CD4-positive, alpha-beta T cell treated with Interleukin-17A for 4 hours (primary cell): Measurements from ENCODE around the gene RAP1A.

Source experiments
- DNase-seq: peaks from one replicate; pipeline ENCODE4 v3.0.0-alpha.2; 2020; ENCODE audit warnings: mixed read lengths

The RAP1A gene

DNA sequence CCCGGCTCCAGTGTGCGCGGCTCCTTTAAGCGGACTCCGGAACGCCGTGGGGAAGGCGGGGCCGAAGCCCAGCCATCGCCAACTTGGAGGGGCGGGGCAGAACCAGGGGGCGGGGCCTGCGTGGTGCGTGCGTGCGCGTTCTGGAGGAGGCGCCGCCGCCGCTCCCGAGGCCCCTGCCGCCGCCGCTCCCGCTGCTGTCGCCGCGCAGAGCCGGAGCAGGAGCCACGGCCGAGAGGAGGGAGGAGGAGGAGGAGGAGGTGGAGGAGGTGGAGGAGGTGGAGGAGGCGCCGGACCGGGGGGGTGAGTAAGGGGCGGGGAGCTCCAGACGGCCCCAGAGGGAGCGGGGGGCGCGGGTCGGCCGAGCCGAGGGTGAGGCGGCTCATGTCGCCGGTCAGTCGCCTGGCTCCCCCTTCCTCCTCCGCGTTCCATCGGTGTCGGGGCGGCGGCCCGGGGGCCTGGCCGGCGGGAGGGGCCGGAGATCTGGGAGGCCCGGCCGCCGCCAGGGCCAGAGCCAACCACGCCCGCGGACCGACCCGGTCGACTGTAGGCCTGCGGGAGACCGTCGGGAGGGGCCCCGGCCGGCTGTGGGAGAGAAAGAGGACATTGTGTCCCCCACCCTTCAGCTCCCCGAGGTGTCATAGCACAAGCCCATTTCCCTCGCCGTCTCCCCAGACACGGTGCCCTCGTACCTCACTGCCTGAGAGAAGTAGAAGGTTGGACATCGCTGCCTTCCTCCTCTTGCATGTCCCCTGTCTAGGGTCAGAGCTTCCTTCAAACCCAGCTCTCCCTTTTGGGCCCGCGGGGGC lies at the start of gene RAP1A:
RAP1A (plus strand) TSS at position 155 of the 806 bp plus-strand sequence. CDS start 71,572 bp downstream, outside the sequence.
- peak; percentile 98 for DNase-seq

DNA sequence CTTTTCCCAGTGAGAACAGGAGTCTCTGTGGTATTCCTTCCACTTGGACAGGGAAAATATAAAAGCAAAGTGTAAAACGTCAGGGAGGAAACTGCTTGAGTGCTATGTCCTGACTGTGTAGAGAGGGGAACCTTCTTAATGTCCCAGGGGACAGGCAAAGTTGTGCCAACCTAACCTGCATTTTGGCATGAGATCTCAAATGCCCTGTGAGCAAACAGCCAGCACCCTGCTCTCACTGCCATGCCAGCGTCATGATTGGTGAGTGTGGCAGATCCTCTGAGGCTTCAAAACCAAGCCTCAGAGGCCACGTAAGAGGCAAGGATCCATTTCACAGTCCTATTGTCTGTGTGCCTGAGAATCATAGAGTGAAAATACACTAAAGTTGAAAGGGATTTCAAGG lies 49.7 kb upstream of the RAP1A start:
- DNase-seq = no peak

DNA sequence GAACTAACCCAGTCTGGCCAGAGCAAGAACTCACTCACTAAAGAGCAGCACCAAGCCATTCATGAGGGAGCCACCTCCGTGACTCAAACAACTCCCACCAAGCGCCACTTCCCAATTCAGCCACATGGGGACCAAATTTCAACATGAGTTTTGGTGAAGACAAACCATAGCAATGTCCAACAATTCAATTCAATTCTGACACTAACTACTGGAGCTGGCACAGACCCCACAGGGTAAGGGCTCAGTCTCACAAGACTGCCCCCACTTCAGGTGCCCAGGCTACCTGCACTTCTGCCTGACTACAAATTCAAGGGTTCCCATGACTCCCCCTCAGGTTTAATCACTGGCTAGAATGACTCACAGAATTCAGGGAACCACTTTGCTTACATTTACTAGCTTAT lies 48.8 kb upstream of the RAP1A start:
- peak; percentile 53 for DNase-seq

DNA sequence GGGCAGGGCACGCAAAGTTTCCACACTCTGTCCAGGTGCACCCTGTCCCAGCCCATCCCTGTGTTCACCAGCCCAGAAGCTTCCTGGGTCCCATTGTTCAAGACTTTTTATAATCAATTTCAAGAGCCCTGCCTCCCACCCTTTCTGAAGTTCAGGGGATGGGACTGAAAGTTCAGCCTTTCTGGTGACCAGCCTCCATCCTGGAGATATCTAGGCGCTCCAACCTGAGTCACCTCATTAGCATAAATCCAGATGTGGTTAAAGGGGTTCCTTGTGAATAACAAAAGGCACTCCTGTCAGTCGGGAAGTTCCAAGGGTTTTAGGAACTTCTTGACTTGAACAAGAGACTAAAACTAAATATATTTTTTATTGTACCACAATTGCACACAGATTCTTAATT lies 48.4 kb upstream of the RAP1A start:
- no peak for DNase-seq

DNA sequence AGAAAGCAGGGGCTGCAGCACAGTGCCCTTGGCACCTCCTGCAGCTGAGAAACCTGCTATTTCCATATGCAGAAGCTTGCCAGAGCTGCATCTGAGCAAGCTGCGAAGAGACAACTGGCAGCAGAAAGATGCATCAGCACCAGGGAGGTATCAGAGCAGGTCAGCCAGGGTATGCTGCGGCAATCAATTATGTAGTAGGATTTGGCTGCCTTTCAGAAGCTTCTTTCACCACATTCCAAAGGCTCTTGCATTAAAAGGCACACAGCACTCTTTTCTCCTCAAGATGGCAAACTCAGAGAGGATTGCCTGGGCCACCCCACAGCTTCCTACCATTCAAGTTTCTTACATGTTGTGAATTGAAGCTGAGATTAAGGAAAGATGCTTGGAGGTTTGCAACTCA lies 47.6 kb upstream of the RAP1A start:
- DNase-seq = no peak

DNA sequence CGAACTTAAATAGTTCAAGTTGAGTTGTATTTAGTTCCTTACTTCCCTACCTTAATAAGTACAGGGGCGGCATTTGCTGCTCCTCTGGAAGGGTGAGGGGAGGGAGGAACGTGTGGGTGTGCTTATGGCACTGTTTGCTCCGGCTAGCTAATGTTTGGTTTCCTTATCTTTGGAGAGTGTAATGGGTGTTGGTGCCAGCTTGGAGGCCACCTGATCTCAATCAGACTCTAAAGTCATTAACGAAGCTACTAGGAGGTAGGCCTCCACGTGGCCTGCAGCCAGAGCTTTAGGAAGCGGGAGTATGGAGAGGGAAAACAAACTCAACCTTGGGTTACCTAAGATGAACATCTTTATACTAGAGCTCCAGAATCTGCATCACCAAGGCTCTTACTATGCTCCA lies 43.0 kb upstream of the RAP1A start:
- no peak for DNase-seq

DNA sequence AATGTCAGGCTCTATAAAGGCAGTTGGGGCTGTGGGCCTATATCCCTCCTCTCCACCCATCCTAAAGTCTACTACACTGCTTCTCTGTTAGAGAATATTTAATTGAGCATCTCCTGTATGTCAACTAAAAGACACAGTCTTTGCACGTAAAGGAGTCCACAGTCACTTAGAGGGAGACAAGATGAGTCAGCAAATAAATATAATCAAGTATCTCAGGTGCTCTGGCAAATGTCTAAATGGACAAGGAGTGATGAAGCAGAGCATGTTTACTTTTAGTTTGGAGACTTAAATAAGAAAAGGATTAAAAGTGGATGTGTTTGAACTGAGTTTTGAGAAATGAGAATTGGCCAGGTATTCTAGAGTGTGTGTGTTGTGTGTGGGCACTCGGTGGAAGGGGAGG lies 41.8 kb upstream of the RAP1A start:
- no peak for DNase-seq

DNA sequence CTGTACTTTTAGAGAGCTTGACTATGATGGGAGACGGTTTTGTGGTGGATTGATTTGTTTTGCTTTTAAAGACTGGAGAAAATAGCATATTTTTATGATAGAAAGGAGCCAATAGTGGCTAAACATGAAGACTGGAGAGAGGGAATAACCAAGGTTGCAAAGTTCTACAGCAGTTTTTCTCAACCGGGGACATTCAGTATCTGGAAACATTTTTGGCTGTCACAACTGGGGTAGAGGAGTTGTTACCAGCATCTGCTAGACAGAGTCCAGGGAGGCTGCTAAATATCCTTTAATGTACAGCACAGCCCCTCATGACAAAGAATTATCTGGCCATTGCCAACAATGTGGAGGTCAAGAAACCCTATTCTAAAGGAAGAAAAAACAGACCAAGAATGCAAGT lies 38.4 kb upstream of the RAP1A start:
- DNase-seq = no peak

DNA sequence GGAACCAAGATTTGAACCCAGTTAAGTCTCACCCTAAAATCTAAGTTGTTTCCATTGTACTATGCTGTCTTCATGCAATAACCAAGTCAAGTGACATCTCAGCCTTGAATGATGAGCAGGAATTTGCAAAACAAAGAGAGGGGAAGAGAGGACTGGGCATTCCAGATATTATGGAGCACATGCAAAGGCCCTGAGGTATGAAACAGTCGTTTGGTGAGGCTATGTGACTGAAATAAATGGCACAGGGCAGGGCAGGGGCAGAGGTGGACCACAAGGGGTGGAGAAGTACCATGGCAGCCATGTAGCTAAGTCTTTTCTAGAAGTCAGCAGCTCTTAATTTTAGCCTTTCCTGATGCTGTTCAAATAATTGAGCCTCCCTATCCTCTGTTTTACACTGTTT lies 37.6 kb upstream of the RAP1A start:
- DNase-seq = no peak

DNA sequence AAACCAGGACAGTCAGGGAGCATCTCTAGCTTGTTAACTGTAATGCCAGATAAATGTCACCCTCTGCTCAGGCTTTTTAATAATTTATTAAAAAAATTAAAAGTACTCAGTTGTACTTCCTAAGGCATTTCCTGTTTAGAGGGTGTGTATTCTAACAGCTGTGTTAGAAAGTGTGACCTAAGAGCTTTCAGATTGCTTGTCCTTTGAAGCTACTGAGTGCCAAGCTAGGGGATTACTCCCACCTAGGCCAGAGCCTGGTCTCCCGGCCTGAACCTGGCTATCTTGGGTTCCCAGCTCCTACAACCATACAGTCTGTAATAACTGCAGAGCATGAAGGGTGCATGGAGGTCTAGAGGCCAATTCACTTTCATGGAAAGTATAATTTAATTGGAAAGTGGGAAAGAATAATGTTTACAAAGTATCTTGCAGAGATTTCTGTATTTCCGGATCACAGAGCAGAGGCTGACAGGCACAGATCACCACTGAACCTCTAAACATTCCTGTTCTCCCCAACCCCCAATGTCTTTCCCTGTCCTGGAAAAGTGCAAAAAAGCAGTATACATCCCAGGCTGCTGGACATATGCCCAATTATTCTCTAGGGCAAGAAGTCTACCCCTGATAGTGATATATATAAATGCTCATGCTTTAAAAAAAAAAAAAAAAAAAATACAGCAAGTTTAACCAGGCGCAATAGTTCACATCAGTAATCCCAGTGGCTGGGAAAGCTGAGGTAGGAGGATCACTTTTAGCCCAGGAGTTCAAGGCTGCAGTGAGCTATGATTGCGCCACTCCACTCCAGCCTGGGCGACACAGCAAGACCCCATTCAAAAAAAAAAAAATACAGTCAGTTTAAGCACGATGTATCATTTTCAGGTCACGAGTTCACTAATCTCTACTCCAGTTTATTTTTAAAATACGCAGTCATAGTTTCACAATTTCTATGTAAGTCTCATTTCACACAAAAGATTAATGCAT lies 36.7 kb upstream of the RAP1A start:
- no peak for DNase-seq

DNA sequence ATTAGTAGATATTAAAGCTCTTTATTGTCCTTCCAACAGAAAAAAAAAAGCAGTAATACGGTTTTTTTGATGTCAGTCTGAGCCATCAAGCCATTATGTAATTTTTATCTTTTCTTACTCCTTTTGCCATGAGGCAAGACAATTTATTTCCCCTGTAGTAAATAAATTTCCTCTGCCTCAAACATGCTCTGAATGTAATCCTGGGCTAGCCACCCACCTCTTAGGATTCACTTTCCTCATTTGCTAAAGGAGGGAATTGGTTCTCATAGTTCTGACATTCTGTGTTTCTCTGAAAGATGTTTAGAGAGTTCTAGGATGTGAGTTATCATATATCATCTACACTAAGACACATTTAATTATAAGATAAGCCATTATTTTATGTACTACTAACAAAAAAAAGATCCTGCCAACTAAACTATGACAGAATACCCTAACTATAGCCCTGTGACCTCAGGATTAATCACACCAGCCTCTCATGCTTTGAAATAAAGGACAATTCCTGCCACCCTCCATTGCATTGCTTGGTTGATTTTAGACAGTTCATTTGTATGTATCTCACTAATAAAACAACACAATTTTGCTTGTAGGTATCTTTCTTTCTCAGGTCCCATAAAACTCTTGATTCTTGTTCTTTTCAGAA lies 34.0 kb upstream of the RAP1A start:
- DNase-seq = no peak

DNA sequence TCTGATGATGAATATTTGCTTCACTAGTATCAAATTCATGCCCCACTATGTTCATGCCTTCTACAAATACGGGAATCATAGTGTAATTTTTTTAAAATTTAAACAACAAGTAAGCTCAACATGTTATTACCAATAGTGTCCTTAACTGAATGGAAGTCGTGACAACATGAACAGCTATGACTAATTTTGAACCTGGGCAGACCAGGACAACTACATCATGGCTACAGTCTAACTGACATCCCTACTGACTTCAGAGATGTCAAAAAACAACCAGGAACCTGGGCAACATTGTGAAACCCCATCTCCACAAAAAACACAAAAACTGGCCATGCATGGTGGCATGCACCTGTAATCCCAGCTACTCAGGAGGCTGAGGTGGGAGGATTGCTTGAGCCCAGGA lies 33.5 kb upstream of the RAP1A start:
- DNase-seq = no peak

DNA sequence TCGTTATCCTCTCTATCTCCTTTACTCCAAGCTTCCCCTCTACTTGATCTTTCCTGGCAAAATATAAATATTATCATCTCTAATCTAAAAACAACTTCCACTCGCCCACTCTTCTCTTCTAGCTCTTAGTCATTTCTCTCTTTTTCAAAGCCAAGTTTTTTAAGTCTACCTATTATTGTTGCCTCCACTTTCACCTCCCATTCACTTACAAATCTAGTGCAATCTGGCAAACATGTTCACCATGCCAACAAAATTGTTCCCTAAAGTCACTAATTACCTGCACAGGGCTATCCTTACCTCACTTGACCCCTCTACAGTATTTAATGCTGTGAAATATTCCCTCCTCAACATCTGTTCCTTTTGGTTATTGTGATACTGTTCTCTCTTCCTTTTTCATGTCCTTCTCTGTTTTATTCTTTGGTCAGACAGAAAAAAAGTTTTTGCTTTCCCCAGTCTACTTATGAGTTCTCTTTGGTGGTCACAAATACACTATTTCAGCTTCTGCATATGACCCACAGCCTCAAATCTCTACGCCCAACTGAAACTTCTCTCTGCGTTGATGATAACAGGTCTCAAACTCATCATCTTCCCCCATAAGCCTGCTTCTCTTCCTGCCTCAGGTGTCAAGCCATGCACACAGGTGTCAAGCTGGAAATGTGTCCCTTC lies 31.9 kb upstream of the RAP1A start:
- DNase-seq = no peak

DNA sequence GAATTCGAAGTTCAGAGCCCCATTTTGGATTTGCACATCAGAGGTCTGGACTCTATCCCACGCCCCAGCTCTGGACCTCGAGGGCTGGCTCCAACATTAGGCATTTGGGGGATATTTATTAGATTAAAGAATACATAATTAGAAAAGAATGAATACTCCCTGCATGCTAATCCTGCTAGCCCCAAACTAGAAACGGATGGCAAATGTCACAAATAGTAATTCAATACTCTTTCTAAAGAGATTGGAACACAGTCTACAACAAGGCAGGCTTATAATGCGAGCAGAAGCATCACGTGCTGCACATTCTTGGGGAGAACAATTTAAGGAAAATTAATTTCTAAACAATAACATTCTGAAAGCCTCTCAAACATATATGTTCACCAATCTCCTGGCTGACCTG lies 27.7 kb upstream of the RAP1A start:
- DNase-seq = no peak

DNA sequence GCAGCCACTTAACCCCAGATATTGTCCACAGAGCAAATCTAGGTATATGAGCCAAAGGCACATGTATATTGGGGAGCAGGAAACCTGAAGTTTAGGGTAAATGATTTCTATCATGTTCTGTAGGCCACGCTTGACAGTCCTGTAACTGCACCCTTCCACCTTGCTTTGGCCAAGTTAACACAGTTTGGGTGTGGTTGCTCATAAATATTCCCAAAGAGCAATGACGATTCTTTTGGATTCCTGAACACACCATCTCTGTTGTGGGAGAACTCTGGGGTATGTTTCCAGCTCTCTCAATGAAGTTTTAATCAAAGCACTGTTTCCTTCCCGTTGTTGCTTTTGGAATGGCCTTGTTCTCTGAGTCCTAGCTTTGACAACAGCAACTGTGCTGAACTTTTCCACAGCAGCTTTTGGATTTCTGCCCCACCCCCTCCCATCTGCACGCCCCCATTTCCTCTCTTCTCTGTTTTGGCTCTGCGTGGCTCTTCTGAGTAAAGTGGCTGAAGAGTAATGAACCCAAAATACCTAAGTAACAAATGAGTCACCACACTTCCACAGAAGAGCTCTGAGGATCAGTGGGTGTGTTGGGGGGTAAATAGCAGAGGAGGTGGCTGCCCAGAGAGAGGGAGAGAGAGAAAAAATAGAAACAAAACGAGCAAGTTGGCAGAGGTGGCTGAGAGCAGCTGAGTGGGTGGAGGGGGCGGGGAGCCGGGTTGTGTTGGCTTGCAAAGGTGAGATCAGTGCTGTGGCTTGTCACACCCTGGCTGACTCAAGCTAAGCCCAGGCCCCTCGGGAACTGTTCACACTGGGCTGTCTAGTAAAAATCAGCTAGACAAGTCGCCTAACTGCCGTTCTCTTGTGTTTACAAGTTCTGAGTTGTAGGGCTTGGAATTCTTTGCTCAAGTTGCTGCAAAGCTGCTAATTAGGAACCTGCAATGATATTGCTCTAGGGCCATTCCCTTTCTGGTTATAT lies 26.9 kb upstream of the RAP1A start:
- peak; percentile 97 for DNase-seq

DNA sequence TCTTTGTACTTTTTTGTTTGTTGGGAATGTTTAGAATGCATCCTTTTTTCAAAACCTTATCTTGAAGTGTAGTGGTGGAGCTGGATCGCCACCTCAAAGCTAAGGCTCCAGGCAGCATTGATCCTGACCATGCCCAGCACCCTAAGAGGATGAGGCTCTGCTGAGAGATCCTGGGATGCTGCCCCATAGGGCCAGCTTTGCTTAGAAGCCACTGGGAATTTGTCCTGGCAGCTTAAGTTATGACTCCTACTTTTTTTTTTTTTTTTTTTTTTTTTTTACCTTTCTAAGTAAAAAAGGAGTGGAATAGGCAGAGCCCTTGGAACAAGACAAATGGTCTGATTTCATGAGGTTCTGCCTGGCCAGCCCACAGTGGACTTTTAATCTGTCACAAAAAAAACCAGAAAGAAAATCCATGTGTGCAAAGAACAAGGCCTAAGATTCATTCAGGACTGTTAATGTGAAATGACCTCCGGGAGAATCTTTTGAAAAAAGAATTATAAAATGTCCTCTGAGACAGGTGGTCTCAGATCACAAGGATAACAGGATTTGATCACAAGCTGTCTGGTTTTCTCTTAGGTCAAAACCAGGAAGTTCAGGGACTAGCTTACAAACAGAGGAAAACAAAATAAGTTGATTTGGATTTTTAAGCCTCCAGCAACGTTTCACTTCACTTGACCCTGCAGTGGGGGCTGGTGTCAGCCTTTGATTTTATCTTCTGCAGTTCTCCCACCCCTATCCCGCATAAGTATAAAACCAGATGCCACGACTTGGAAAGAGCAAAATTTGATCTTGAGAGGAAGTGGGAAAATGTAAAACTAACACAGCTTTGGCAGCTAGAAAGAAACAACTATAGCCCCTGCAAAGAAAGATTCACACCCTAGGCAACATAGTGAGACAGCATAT lies 25.9 kb upstream of the RAP1A start:
- no peak for DNase-seq

DNA sequence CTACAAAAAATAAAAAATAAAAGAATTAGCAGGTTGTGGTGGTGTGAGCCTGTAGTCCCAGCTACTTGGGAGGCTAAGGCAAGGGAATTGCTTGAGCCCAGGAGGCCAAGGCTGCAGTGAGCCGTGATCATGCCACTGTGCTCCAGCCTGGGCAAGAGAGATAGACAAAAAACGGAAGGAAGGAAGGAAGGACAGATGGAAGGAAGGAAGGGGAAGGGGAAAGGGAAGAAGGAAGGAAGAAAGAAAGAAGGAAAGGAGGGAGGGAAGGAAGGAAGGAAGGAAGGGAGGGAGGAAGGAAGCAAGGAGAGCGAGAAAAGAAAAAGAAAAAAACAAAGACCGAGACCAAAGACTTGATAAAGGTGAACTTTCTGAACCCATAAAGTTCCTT lies 25.3 kb upstream of the RAP1A start:
- no peak for DNase-seq

DNA sequence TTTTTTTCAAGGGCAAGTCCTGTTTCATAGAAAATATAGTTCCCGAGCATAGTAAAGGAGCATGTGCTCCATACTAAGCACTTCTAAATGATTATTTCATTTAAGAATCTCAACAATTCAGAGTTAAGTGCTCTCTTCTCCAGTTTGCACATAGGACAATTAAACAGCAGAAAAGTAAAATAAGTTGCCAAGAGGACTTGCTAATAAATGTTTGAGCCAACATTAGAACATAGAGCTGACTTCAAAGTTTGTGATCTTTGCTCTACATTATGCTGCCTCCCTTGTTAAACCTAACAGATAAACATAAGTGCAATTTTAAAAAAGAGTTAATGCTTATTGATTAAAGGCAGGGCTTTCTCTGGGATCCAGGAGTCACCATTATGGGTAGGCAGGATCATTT lies 23.8 kb upstream of the RAP1A start:
- no peak for DNase-seq

DNA sequence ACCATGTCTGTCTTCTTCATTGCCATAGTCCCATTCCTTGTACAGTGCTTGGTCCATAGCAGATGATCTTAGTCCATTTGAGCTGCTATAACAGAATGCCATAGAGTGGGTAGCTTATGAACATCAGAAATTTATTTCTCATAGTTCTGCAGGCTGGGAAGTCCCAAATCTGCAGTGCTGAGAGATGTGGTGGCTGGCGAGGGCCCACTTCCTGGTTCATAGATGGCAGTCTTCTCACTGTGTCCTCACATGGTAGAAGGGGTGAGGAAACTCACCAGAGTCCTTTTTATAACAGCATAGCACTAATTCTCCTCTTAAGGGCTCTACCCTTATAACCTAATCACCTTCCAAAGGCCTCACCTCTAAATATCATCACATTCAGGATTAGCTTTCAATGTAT lies 23.1 kb upstream of the RAP1A start:
- peak; percentile 78 for DNase-seq

DNA sequence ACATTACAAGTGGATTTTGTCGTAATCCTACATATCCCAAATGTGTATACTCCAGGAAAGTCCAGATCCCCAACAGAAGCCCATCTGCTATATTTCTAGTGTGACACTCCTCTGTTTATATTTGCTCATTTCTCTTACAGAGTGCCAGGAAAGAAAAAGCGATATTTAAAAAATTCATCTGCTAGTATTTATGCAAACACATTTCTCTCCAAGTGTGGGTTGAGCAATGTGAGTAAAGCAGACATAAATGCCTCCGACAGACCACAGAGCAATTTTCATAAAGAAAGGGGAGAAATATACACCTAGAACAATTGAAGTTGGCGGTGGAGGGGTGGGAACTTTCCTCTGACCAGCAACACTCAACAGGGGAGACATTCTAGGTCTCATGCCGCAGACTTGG lies 22.2 kb upstream of the RAP1A start:
- DNase-seq = no peak

DNA sequence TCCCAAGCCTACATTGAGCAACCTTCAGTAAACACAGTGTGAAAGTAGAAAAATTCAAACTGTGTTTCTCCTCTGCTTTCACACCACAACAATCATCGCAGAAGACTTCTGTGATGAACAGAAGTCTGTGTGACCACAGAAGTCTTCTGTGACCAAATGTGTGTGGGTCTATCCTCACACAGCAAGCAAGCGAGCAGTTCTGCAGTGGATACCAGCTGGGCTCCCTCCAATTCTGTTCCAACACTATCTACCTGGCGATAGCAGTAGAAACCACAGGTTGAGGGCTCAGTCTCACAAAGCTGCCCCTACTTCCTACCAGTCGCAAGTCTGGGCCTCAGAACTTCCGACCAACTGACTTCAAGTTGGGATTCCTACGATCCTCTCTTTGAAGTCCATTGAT lies 21.0 kb upstream of the RAP1A start:
- DNase-seq = peak; percentile 50
